Astrocyte of the hippocampus (primary cell): ENCODE data around the gene JADE1.

Source experiments
- DNase-seq: peaks from one replicate; pipeline ENCODE4 v3.0.0; 2011; ENCODE audit warnings: low read depth, low spot score

JADE1 gene

DNA sequence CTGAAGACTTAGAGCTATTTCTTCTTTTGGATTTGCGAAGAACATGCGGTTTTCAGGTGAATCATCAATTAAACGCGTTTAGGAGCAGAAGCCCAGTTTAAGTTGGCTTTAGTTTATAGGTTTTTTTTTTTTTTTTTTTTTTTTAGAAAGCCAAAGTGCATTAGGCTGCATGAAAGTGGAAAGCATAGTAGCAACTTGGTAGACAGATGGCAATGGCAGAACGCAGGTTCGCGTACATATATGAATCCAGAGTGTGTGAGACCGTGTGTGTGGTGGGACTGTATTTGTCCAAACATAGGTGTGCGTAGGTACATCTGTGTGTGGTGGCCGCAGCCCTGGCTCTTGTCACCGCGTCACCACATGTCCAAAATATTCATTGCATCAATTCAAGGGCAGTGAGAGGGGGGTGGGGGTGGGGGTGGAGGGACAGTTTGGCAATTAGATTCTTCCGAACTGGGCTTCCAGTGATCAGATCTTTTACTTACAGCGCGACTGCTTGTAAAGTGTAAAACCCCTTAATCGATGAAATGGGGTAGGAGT is 901 bp downstream of the JADE1 start:
- DNase-seq: peak; percentile 58

DNA sequence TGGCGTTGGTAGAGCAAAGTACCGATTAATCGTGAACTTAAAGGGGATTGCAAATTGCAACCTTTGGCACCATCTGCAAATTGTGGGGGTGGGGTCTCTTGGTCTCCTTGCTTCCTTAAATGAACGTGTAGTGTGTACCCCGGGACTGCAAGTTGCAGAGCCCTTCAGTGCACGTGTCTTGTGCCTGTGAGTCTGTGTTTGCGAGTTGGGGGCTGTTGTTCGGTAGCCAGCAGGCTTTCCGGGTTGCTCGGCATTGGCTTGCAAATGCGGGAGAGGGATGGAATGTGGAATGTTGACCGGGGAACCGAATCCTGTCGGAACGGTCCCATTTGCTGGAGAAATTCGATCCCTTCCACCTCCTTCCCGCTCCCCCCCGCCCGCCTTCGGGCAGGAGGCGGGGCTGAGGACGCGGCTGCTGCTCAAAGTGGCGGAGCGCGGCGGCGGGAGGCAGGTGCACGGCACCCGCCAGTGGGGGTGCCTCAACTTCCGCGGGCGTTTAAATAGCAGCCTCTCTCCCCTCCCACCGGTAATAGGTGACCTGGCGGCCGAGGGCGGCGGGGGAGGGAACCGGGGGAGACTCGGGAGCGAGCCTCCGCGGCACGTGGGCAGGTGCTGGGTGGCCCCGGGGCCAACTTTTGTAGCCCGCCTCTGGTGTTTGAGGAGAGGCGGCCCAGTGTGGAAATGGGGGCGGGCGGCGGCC is 1.5 kb downstream of the JADE1 start:
- peak; percentile 92 for DNase-seq

DNA sequence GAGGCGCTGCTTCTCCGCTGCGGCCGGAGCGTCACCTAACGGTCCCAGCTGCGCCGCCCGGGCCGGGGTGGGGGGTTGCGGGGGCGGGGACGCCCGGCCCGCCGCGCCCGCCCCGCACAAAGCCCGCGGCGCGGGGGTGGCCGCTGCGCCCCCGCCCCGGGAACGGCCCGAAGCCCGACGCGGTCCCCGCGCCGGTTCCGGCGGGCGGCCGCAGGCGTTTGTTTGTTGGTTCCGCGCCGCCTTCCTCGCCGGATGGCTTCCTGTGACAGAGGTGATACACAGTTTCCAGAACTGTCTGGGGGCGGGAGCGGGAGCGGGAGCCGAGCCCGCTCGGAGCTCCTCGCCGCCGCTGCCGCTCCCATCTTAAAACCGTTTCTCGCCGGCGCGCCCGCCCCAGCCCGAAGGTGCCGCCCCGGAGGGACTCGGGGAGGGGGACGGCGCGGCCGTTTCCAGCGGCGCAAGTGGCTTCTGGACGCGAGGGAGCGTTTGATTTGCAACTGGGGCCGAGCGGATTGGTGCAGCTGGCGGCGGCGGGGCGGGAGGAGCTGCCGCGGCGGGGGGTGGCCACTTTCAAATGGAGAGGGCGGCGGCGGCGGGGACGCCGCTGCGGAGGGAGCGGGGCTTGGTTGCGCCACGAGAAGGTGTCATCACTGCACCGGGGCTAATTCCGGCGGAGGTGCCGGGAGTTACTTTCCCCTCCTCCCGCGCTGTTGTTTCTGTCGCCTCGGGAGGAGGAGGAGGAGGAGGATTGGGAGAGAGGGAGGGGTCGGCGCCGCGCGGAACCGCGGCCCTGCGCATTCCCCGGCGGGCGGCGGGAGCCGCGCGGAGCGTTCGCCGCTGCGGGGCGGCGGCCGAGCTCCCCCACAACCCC is 2.3 kb downstream of the JADE1 start:
- DNase-seq: peak; percentile 95

DNA sequence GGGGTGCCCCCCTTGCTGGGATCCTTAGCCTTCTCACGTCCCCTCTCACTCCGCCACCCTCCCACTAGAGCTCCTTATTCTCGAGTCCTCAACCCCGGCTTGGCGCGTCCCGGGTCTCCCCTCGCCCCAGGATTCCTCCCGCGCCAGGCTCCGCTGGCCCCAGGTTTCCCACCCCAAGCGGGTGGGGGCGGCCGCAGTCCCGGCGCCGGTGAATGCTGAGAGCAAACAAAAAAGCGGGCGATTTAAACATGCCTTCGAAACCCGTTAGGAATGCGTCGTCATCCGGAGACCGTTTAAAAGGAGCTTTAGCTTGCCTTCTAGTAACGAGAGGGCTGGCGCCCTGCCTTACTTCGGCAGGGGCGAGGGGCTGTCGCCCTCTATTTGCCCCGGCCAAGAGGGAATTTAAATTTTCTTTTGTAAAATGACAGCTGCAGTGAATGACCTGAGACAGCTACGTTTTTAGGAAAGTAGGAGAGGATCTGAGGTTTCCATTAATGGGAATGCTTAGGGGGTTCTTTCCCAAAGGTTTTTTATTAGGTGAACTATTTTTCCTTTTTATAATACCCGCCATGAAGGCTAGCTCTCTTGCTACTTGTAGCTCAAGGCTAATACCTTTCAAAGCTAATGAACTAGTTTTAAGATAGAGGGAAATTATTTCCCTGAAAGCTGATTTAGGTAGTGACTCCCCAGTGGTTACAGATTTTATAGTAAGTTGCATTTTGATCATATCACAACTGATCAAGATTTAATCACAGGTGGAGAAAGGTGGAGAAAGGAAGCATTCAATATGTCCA is 3.1 kb downstream of the JADE1 start:
- DNase-seq: peak; percentile 89

DNA sequence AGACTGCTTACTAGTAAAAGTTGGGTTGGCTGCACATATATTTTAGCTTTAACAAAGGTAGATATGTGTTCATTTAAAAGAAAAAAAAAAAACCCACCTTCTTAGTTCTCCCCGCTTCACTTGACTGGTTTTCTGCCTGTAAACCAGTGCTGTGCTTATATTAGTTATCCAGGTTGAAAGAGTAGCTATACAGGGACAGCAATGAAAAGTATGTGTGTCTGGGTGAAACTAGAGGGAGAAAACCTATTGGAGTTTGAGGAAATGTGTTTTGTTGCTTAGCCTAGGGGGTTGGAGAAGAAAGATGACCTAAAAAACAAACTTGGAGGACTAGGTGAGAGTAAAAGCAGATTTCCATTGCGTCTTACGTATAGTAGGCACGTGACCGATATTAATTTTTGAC is 4.5 kb downstream of the JADE1 start:
- no peak for DNase-seq

DNA sequence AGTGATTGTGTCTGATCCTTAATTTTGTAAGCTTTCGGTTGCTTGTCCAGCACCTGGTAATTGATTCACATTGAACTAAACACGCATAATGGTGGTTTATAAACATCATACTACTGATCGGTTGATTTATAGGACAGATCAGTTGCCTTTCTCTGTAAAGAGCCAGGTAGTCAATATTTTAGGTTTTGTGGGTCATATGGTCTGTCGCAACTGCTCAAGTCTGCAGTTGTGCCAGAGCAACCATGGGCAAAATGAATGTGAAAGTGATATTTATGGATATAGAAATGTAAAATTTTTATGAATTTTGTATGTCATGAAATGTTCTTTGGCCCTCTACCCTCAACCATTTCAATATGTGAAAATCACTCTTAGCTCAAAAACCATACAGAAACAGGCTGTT is 8.9 kb downstream of the JADE1 start:
- DNase-seq: no peak

DNA sequence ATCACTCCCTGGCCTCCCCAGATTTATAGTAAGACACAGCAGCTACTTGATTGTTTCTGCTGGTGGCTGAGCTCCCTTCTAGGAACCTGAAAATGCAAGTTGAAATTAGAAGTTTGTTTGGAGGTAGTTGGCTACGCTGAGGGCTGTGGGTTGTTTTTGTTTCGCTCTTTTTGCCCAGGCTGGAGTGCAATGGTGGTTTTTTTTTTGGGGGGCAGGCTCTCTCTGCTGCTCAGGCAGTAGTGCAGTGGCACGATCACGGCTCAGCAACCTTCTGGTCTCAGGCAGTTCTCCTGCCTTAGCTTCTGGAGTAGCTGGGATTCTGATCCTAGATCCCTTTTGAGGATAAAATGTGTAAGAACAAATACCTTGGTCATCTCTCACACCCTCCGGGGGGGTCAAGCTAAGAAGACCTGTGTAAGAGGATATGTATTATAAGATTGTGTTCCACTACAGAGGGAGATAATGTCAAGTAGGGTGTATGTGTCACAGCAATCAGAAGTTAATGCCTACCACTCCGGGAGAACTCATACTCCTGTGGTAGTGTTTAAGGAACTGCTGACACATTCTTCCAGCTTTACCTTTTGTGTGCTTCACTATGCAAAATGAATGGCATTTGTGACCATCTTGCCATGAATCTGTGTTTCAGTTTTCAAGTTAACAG is 9.7 kb downstream of the JADE1 start:
- peak; percentile 9 for DNase-seq

DNA sequence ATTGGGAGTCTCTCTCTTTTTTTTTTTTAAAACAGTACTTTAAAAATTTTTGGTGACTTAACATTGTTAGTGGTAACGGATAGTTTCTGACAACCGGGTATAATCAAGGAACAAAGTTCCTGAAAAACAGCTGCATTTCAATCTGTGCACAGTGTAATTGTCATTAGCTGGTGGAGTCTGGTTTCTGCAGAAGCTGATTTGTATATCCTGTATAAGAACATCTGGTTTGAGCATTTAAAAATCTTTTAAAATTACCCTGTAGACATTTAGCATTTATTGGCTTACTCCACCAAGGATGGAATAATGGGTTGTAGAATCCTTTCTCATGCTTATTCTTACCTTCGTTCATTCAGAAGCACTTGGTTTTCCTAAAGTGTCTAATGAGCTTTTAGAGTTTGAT is 11.2 kb downstream of the JADE1 start:
- DNase-seq: no peak

DNA sequence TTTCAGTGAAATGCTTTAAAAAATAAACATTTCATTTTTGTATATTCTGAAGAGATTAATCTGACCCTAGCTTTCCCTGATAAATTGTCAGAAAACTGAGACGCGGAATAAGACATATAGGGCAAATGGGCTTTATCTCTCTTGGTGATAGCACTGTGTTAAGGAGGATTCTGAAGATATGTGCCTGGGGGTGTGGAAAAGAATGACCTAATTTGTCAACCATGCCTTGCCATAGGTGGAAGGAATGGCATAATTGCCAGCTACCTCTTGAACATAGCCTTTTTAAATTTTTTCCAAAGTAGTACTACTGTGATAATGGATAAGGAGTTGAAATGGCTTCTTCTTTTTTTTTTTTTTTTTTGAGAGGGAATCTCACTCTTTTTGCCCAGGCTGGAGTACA is 11.7 kb downstream of the JADE1 start:
- no peak for DNase-seq

DNA sequence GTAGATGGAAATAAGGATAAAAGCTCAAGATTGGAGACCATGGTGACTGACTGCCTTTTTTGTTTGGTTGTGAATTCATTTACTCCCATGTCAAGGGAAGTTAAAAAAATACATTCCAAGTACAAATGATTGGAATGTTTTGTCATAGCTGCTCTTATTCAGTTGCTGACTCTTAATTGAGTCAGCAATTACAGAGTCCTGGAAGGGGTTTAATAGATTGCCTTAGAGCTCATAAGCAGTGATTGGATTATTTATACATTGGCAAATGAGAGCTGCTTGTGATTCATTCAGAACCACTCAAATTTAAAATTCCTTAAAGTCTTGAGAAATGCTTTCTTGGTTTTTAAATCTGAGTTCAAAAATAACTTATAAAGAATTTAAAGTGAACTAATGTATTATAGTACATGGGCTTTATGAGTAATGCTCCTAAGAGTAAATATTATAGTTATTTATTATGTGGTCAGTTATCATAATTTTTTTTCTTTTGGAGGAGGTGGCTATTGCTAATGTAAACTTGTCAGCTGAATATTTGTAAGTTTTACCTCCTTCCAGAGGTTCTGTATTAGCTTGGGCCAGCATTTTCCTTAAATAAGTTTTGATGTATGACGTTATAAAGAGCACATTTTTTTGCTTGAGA is 13.6 kb downstream of the JADE1 start:
- DNase-seq: peak; percentile 86

DNA sequence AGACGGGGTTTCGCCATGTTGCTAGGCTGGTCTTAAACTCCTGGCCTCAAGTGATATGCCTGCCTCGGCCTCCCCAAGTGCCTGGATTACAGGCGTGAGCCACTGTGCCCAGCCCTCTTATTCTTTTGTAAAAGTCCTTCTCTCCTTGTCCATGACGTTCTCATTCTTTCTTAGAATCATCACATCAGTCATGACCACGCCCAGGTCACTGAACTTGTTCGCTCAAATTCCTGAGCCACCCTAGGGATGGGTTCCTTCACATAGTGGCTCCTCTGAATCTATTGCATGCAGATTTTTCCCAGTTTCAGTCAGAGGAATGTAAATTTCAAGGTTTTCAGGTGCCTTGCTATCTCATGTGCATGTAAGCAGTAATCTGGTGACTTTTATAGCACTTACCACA is 15.7 kb downstream of the JADE1 start:
- DNase-seq: peak; percentile 11

DNA sequence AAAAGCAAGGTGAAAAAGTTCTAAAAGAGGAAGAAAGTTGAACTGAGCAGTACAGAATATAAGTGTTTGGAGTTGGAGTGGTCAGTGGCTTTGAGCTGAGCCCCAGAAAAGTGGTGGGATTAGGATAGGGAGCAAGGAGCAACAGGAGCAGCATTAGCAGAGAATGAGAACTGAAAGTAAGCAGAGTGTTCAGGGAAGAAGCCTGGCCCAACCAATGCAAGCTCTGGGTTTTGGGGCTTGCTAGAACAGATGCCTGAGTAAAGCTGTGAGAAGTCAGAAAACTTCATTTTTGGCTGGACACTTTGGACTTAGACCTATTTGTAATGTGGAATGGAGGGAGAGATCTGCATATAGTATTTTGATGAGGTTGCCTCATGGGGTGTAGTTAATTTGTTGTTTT is 17.8 kb downstream of the JADE1 start:
- DNase-seq: no peak

DNA sequence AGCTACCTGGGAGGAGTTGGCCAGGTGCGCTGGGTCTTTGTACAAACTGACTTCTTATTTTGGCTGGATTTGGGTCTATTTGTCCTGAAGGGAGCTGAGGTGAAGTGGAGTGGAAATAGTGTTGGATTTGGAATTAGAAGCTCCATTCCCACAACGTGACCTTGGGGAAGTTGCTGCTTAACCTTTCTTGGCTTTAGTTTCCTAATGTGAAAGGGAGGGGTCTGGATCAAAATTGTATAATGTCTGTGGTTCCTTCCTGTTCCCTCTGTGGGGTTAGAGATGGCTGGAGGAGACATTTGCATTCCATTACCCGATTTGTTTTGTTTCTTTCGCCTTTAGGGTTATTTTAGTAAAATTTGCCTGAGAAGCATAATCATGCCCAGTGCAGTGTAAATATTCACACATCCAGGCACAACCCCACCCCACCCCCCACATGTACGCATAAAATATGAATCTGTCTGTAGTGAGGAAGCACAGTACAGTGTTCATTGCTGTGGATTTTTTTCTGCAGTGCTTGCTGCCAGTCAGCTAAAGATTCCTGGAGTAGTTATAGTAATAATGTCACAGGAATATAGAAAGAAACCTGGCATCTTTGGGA is 21.5 kb downstream of the JADE1 start:
- no peak for DNase-seq

DNA sequence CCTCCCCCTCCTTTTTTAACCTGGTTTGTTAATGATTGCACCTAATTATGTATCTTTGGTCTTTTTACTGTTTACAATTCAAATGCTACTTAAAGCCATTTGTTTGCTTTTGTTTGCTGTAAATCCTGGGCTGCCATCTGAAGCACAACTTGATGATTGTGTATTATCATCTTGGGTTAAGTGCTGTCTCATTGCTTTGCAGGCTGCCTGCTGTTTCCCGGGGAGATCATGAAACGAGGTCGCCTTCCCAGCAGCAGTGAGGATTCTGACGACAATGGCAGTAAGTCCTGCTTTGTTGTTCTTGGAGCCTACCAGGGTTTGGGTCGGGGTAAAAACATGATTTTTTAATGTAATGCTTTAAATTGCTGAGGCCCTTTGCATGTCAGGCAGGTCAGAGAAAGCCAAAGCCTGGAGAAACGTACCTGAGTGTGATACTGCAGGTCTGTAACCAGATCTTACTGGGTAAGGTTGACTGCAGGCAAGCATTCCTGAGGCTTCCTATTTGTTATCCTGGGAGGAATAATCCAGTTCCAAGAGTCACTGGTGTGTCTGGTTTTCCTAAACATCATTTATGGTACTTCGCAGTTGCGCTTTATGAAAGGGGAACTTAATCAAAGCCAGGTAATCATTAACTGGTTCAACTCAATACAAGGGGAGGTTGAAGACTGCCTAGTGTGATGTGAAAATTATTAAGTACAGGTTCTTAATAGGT is 22.2 kb downstream of the JADE1 start:
- DNase-seq: peak; percentile 55

DNA sequence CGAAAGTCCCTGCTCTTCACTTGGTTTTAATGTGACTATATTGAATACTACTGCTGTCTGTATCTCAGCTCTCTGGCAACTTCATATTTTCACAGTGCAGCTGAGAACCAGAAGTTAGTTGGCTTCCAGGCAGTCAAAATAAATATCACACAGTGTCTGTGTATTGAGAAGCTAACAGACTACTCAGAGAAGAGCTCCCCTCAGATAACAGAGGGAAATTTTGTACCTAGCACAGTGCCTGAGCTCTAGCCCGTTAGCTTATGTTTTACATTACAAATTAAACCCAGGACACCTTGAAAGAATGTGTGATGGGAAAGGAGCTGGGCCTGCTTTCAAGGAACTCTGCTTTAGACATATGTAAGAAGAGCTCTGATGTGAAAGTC is 22.7 kb downstream of the JADE1 start:
- DNase-seq: no peak

DNA sequence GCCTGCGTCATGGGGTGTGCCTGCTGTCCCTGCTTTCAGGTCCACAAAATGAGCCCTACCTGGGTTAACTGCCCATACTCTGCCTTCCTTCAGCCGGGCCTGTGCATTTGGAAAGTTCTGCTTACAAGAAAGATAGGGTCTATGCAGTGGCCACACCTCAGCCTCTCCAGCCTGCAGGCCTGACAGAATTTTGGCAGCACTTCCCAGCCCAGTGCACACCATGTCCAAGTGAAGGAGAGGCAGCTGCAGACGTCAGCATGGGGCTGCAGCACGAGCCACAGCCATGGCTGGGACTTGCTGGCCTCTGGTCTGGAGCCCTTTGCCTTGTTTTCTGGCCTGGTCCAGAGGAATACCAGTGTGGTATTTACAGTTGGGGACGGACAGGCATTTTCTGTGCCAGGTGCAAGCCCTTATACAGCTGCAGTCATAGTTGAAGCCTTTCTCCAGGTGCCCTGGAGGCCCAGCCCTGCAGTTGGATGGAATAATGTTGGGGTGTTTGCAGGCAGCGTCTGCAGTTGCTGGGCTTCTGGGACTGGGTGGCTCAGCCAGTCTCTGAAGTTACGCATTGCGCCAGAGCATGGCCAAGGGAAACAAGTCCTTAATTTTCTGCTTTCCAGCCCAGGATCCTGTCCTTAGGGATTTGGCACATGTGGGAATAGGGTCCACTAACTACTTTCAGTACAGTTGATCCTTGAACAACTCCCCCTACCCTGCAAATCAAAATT is 26.2 kb downstream of the JADE1 start:
- DNase-seq: peak; percentile 69

DNA sequence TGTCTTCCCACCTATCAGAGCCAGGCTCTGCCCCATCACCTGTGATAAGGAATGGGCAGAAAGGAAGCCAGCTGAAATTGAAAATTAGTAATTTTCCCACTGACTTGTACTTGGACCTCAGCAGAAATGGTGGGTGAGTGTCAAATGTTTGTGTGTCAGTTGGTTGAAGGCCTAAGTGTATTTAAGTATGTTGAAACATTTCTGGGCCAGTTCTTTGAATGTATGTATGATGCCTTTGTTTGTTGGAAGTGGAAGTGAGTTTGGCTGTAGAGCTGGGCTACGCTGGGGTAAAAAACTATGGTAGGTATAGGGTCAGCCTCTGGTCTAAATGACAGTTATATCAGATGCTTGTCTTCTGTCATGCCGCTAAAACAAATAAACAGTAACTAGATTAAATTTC is 27.7 kb downstream of the JADE1 start:
- DNase-seq: no peak

DNA sequence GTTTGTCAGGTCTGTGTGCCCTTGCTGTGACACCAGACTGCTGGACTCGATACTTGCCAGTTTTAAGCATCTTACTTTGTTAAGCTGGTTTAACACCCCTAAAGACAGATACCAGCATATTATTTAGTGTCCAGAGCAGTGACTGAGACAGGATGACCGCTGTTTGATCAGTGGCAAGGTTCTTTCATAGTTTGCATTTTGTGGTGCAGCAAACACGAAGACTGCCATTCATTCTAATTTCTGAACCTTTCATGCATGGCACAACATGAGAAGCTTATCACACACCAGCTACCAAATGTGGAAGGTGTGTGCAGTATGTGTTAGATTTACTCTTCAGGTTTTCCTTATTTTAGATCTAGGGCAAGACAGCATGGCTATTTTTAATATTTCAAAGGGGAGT is 28.2 kb downstream of the JADE1 start:
- no peak for DNase-seq

DNA sequence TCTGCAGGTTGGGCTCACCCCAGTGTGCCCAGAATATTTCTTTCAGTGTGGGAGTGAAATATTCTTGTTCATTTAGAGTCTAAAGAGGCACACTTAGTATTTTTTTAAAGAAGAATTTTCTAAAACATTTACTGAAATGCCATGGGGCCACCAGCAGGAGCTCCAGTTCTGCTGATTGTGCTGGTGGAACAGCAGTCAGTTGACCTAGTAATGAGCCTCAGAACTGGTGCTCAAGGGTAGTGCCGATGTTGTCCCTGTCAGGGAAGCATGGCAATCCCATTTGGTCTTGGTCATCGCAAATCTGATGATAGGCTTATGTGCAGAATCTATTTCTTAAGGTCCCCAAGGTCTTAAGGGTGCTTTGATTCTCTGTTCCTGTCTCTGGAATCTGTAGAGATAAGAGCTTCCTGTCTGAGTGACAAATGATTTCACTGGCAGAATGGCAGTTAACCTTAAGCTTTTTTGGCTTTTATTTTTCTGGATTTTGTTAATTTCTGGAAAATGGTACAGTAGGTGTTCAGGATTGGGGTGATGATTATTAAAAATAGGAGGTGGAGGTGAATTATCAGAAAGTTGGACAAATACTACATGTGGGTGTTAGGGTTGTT is 31.3 kb downstream of the JADE1 start:
- DNase-seq: no peak
